ENCODE data around the gene SDK1.

The SDK1 gene

GRCh38 chr7:3459111-3459510 is 158.1 kb downstream of the SDK1 start:
- DNase-seq (ENCODE audit: low read depth) = no peak

- DNase-seq (ENCODE audit: low read depth) = no peak
Observed at GRCh38 chr7:3461923-3462322, 160.9 kb downstream of the SDK1 start.

- DNase-seq (ENCODE audit: low read depth) = no peak
Observed at GRCh38 chr7:3463696-3464095, 162.6 kb downstream of the SDK1 start.

- no peak for DNase-seq (ENCODE audit: low read depth)
Observed at GRCh38 chr7:3464900-3465622, 164.0 kb downstream of the SDK1 start.

- no peak for DNase-seq (ENCODE audit: low read depth)
Observed at GRCh38 chr7:3466261-3466660, 165.2 kb downstream of the SDK1 start.

GRCh38 chr7:3469641-3470040 is 168.6 kb downstream of the SDK1 start:
- no peak for DNase-seq (ENCODE audit: low read depth)

GRCh38 chr7:3480197-3480596 is 179.1 kb downstream of the SDK1 start:
- DNase-seq (ENCODE audit: low read depth) = no peak

- no peak for DNase-seq (ENCODE audit: low read depth)
Observed at GRCh38 chr7:3481435-3481834, 180.4 kb downstream of the SDK1 start.

- DNase-seq (ENCODE audit: low read depth) = no peak
Observed at GRCh38 chr7:3482147-3482921, 181.3 kb downstream of the SDK1 start.

GRCh38 chr7:3486841-3487240 is 185.8 kb downstream of the SDK1 start:
- no peak for DNase-seq (ENCODE audit: low read depth)

- no peak for DNase-seq (ENCODE audit: low read depth)
Observed at GRCh38 chr7:3488829-3489228, 187.8 kb downstream of the SDK1 start.

GRCh38 chr7:3493499-3493898 is 192.4 kb downstream of the SDK1 start:
- no peak for DNase-seq (ENCODE audit: low read depth)

- no peak for DNase-seq (ENCODE audit: low read depth)
Observed at GRCh38 chr7:3494947-3495346, 193.9 kb downstream of the SDK1 start.

GRCh38 chr7:3495530-3495929 is 194.5 kb downstream of the SDK1 start:
- DNase-seq (ENCODE audit: low read depth) = no peak

GRCh38 chr7:3495954-3496353 is 194.9 kb downstream of the SDK1 start:
- DNase-seq (ENCODE audit: low read depth) = no peak

- DNase-seq (ENCODE audit: low read depth) = no peak
Observed at GRCh38 chr7:3497796-3498195, 196.7 kb downstream of the SDK1 start.

GRCh38 chr7:3501671-3502070 is 200.6 kb downstream of the SDK1 start:
- DNase-seq (ENCODE audit: low read depth) = no peak

- no peak for DNase-seq (ENCODE audit: low read depth)
Observed at GRCh38 chr7:3504384-3504783, 203.3 kb downstream of the SDK1 start.

GRCh38 chr7:3510101-3511020 is 209.3 kb downstream of the SDK1 start:
- DNase-seq (ENCODE audit: low read depth) = no peak

GRCh38 chr7:3517344-3517743 is 216.3 kb downstream of the SDK1 start:
- DNase-seq (ENCODE audit: low read depth) = no peak

- no peak for DNase-seq (ENCODE audit: low read depth)
Observed at GRCh38 chr7:3518546-3518945, 217.5 kb downstream of the SDK1 start.

- no peak for DNase-seq (ENCODE audit: low read depth)
Observed at GRCh38 chr7:3520206-3520605, 219.2 kb downstream of the SDK1 start.
